ENCODE results near the gene EHD4.

DNA sequence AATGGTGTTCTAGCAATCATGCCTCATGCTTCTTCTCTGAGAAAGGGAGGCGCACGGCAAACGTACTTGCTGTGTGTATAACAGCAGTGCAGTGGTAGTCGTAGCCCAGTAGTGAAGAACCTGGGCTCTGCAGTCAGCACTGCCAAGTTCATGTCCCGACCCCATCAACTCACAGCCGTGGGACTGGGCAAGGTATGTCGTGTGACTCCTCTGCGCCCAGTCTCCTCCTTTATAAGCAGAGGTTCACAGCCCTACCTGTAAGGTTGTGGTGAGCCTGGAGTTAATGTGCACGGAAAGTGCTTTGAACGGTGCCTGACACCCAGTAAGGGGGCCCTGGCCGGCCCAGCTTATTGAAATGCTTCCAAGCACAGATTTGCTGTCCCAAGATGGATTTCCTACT, 26.6 kb downstream of the EHD4 start:
- TF ChIP-seq, protein P1, sequence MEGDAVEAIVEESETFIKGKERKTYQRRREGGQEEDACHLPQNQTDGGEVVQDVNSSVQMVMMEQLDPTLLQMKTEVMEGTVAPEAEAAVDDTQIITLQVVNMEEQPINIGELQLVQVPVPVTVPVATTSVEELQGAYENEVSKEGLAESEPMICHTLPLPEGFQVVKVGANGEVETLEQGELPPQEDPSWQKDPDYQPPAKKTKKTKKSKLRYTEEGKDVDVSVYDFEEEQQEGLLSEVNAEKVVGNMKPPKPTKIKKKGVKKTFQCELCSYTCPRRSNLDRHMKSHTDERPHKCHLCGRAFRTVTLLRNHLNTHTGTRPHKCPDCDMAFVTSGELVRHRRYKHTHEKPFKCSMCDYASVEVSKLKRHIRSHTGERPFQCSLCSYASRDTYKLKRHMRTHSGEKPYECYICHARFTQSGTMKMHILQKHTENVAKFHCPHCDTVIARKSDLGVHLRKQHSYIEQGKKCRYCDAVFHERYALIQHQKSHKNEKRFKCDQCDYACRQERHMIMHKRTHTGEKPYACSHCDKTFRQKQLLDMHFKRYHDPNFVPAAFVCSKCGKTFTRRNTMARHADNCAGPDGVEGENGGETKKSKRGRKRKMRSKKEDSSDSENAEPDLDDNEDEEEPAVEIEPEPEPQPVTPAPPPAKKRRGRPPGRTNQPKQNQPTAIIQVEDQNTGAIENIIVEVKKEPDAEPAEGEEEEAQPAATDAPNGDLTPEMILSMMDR (IDR thresholded peaks at IDR 0.05; ENCODE audit: low read depth, low read length): no peak
- TF ChIP-seq EZH2phosphoT487 (IDR thresholded peaks at IDR 0.05; ENCODE audit: low read depth): no peak
